ENCODE data around the gene ATP7B. TPM values are rescaled to one million over a fixed set of nuclear protein-coding genes. Genes with fewer than 3 reads are reported as not detected.

The ATP7B gene
- total RNA-seq, 2 experiments from 2014 or later: 0.85 to 1.2 TPM

DNA sequence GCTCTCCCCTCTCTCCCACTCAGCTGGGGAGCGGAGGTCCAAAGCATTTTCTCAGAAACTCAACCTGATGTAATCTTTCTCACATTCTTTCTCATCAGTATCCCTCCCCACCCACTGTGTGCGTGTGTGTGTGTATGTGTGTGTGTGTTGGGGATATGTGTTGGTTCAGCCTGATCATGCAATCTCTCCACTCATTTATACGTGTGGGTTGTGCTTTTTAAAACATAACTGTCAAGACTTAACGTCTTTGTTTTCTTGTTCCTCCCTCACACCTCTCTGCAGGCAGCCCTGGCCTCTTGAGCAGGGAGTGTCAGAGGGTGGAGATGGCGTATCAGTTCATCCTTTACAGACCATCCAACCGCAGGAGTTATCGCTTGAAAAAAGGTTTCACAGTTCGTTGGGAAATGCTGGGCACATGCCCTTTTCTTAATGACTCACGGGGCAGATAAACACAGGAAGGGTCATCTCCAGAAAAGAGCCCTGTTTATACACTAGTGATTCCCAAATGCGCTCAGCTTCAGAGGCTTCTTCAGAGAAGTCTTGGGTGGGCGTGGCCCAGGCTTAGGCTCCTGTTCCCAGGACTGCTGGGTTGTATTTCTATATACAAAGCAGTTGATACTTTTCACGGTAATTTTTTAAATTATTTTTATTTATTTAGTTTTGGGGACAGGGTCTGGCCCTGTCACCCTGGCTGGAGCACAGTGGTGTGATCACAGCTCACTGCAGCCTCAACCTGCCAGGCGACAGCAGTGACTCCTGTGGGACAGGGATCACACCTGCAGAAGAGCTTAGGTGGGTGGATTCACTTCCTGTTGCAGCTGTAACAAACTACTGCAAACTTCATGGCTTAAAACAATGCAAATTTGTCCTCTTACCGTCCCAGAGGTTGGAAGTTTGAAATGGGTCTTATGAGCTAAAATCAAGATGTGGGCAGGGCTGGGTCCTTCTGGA lies 89.2 kb downstream of the ATP7B start:
- H3K4me3 Mint-ChIP-seq: no peak overlapping the region
- H3K9me3 Mint-ChIP-seq: no peaks in the 10 kb centered on the region
- CTCF ChIA-PET: no interaction called here
- no peaks in the 10 kb centered on the region for H3K27me3 Mint-ChIP-seq
- intact Hi-C loops (cut with DNase I, micrococcal nuclease): no loop called here
- Histone ChIP-seq H3K9me3 (ENCODE audit: control insufficient read depth in 1 of 2, insufficient read depth in 1 of 2, low read length in 2 of 2) (no peaks in the 10 kb centered on the region), H3K4me1 (ENCODE audit: insufficient read depth, low read length) (peaks cover 27% of the 10 kb centered on the region), H3K36me3 (ENCODE audit: insufficient read depth, low read length) (no peaks in the 10 kb centered on the region), H3K4me3 (ENCODE audit: low read length) (no peak overlapping the region), H3K27me3 (ENCODE audit: control insufficient read depth in 1 of 2, insufficient read depth in 2 of 2, low read length in 2 of 2) (no peaks in the 10 kb centered on the region), H3K27ac (ENCODE audit: low read depth in 1 of 2, low read length in 2 of 2) (no peak overlapping the region)
- ATAC-seq (ENCODE audit: poor library complexity) (no peak), DNase-seq (no peak)
- POLR2A ChIA-PET: interaction anchor here (1.1 kb wide), 1 partner anchor 90 kb away, joined by 3 read pairs; the partner anchor contains the start of gene ALG11
- H3K36me3 Mint-ChIP-seq (ENCODE audit: low read depth): no peaks in the 10 kb centered on the region
- H3K27ac Mint-ChIP-seq: no peak overlapping the region
- TF ChIP-seq, protein P1, sequence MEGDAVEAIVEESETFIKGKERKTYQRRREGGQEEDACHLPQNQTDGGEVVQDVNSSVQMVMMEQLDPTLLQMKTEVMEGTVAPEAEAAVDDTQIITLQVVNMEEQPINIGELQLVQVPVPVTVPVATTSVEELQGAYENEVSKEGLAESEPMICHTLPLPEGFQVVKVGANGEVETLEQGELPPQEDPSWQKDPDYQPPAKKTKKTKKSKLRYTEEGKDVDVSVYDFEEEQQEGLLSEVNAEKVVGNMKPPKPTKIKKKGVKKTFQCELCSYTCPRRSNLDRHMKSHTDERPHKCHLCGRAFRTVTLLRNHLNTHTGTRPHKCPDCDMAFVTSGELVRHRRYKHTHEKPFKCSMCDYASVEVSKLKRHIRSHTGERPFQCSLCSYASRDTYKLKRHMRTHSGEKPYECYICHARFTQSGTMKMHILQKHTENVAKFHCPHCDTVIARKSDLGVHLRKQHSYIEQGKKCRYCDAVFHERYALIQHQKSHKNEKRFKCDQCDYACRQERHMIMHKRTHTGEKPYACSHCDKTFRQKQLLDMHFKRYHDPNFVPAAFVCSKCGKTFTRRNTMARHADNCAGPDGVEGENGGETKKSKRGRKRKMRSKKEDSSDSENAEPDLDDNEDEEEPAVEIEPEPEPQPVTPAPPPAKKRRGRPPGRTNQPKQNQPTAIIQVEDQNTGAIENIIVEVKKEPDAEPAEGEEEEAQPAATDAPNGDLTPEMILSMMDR (IDR thresholded peaks at IDR 0.05): no peak
- H3K4me1 Mint-ChIP-seq (ENCODE audit: low read depth): peaks cover 16% of the 10 kb centered on the region

- intact Hi-C loops (cut with DNase I, micrococcal nuclease): no loop called here
- Histone ChIP-seq H3K27me3 (ENCODE audit: control insufficient read depth in 1 of 2, insufficient read depth in 2 of 2, low read length in 2 of 2) (no peaks in the 10 kb centered on the region), H3K9me3 (ENCODE audit: control insufficient read depth in 1 of 2, insufficient read depth in 1 of 2, low read length in 2 of 2) (no peaks in the 10 kb centered on the region), H3K4me3 (ENCODE audit: low read length) (no peak overlapping the region), H3K4me1 (ENCODE audit: insufficient read depth, low read length) (peaks cover 27% of the 10 kb centered on the region), H3K27ac (ENCODE audit: low read depth in 1 of 2, low read length in 2 of 2) (no peak overlapping the region), H3K36me3 (ENCODE audit: insufficient read depth, low read length) (no peaks in the 10 kb centered on the region)
- H3K4me3 Mint-ChIP-seq: no peak overlapping the region
- DNase-seq (no peak), ATAC-seq (ENCODE audit: poor library complexity) (no peak)
- no peaks in the 10 kb centered on the region for H3K9me3 Mint-ChIP-seq
- H3K4me1 Mint-ChIP-seq (ENCODE audit: low read depth): peaks cover 16% of the 10 kb centered on the region
- CTCF ChIA-PET: no interaction called here
- H3K27me3 Mint-ChIP-seq: no peaks in the 10 kb centered on the region
- TF ChIP-seq, protein P1 (IDR thresholded peaks at IDR 0.05): no peak
- POLR2A ChIA-PET: no interaction called here
- no peak overlapping the region for H3K27ac Mint-ChIP-seq
- H3K36me3 Mint-ChIP-seq (ENCODE audit: low read depth): no peaks in the 10 kb centered on the region
These were observed 90.5 kb downstream of the ATP7B start for GRCh38 chr13:51920786-51921185.

GRCh38 chr13:51920267-51920666 lies 91.0 kb downstream of the ATP7B start:
- CTCF ChIA-PET: no interaction called here
- intact Hi-C loops (cut with DNase I, micrococcal nuclease): no loop called here
- H3K36me3 Mint-ChIP-seq (ENCODE audit: low read depth): no peaks in the 10 kb centered on the region

More at GRCh38 chr13:51920267-51920666, 91.0 kb downstream of the ATP7B start:
- ATAC-seq (ENCODE audit: poor library complexity): no peak
- Histone ChIP-seq H3K4me3 (ENCODE audit: low read length) (no peak overlapping the region), H3K4me1 (ENCODE audit: insufficient read depth, low read length) (peaks cover 27% of the 10 kb centered on the region), H3K27me3 (ENCODE audit: control insufficient read depth in 1 of 2, insufficient read depth in 2 of 2, low read length in 2 of 2) (no peaks in the 10 kb centered on the region), H3K36me3 (ENCODE audit: insufficient read depth, low read length) (no peaks in the 10 kb centered on the region), H3K27ac (ENCODE audit: low read depth in 1 of 2, low read length in 2 of 2) (no peak overlapping the region), H3K9me3 (ENCODE audit: control insufficient read depth in 1 of 2, insufficient read depth in 1 of 2, low read length in 2 of 2) (no peaks in the 10 kb centered on the region)
- Mint-ChIP-seq H3K4me1 (ENCODE audit: low read depth) (peaks cover 16% of the 10 kb centered on the region), H3K9me3 (no peaks in the 10 kb centered on the region), H3K4me3 (no peak overlapping the region), H3K27me3 (no peaks in the 10 kb centered on the region), H3K27ac (no peak overlapping the region)
- TF ChIP-seq, protein P1 (IDR thresholded peaks at IDR 0.05): no peak
- POLR2A ChIA-PET: no interaction called here
- DNase-seq: no peak

Measured in CD4-positive, alpha-beta T cell (primary cell).